Neuronal stem cell (in vitro differentiated cells): Measurements from ENCODE around the gene GPR160.

Experiments
- DNase-seq: peaks from one replicate; pipeline ENCODE4 v3.0.0-alpha.2; 2013; ENCODE audit warnings: low spot score
- H2AFZ ChIP-seq: one replicate; pipeline ENCODE4 v1.6.1; 2013; ENCODE audit warnings: mild to moderate bottlenecking, low read length, inconsistent platforms
- H2AK5ac ChIP-seq: 2 replicates; pipeline ENCODE4 v1.6.1; 2013; ENCODE audit warnings: low read depth, mild to moderate bottlenecking, inconsistent platforms, low read length, moderate library complexity, mixed read lengths
- H2BK120ac ChIP-seq: 2 replicates; pipeline ENCODE4 v1.6.1; 2013; ENCODE audit warnings: low read depth, mild to moderate bottlenecking, inconsistent platforms, low read length, moderate library complexity, mixed read lengths
- H2BK12ac ChIP-seq: one replicate; pipeline ENCODE4 v1.6.1; 2013; ENCODE audit warnings: low read length, inconsistent platforms
- H2BK15ac ChIP-seq: 2 replicates; pipeline ENCODE4 v1.6.1; 2013; ENCODE audit warnings: mild to moderate bottlenecking, low read length, inconsistent platforms, mixed read lengths
- H2BK5ac ChIP-seq: one replicate; pipeline ENCODE4 v1.6.1; 2013; ENCODE audit warnings: inconsistent platforms, mild to moderate bottlenecking, low read length, moderate library complexity
- H3K14ac ChIP-seq: one replicate; pipeline ENCODE4 v1.6.1; 2013; ENCODE audit warnings: low read length, inconsistent platforms
- H3K18ac ChIP-seq: 2 replicates; pipeline ENCODE4 v1.6.1; 2013; ENCODE audit warnings: low read length, inconsistent platforms
- H3K23ac ChIP-seq: 2 replicates; pipeline ENCODE4 v1.6.1; 2013; ENCODE audit warnings: low read depth, mild to moderate bottlenecking, mixed read lengths, low read length, inconsistent platforms; ENCODE audit not compliant: poor library complexity
- H3K27ac ChIP-seq: replicated peaks from 3 replicates; pipeline ENCODE4 v1.5.1; 2013; ENCODE audit warnings: low read length, inconsistent platforms
- H3K27me3 ChIP-seq, 3 experiments: 2 replicates each; pipeline ENCODE4 v1.6.1; 2013; ENCODE audit warnings: low read length in 3 of 3, mild to moderate bottlenecking in 2 of 3, inconsistent platforms in 1 of 3, low read depth in 1 of 3, mixed read lengths in 1 of 3, moderate library complexity in 1 of 3; ENCODE audit not compliant: control insufficient read depth in 3 of 3, insufficient read depth in 3 of 3
- H3K36me3 ChIP-seq, 2 donors: replicated peaks in 1 of 2; 2 replicates each; pipeline ENCODE4 v1.6.1; 2013; ENCODE audit warnings: low read length in 2 of 2; ENCODE audit not compliant: control insufficient read depth in 2 of 2, insufficient read depth in 2 of 2
- H3K4ac ChIP-seq: 2 replicates; pipeline ENCODE4 v1.6.1; 2013; ENCODE audit warnings: inconsistent platforms, mild to moderate bottlenecking, low read length, moderate library complexity
- H3K4me1 ChIP-seq, 2 donors: 1 replicate in 1 of 2; 2 replicates in 1 of 2; pipeline ENCODE4 v1.6.1; 2013; ENCODE audit warnings: low read length in 2 of 2, low read depth in 1 of 2; ENCODE audit not compliant: control insufficient read depth in 2 of 2, insufficient read depth in 1 of 2
- H3K4me2 ChIP-seq: one replicate; pipeline ENCODE4 v1.6.1; 2013; ENCODE audit warnings: mild to moderate bottlenecking, low read length, inconsistent platforms; ENCODE audit not compliant: insufficient read depth, poor library complexity, severe bottlenecking
- H3K4me3 ChIP-seq, 2 donors: 2 replicates each; pipeline ENCODE4 v1.5.1; 2013; ENCODE audit warnings: low read length in 2 of 2, mild to moderate bottlenecking in 2 of 2, inconsistent platforms in 1 of 2, moderate library complexity in 1 of 2
- H3K79me1 ChIP-seq: one replicate; pipeline ENCODE4 v1.6.1; 2013; ENCODE audit warnings: low read depth, mild to moderate bottlenecking, inconsistent platforms, low read length, moderate library complexity
- H3K9ac ChIP-seq: one replicate; pipeline ENCODE4 v1.6.1; 2013; ENCODE audit warnings: mild to moderate bottlenecking, low read depth, low read length, inconsistent platforms; ENCODE audit not compliant: poor library complexity
- H3K9me3 ChIP-seq, 2 donors: replicated peaks in 1 of 2; 2 replicates each; pipeline versions ENCODE3 to v1.6.1; 2013; ENCODE audit warnings: low read length in 2 of 2, mild to moderate bottlenecking in 2 of 2, inconsistent platforms in 1 of 2, low read depth in 1 of 2, mixed read lengths in 1 of 2, moderate library complexity in 1 of 2; ENCODE audit not compliant: control insufficient read depth in 2 of 2, insufficient read depth in 1 of 2
- H4K8ac ChIP-seq: one replicate; pipeline ENCODE4 v1.6.1; 2013; ENCODE audit warnings: low read depth, mild to moderate bottlenecking, inconsistent platforms, low read length, moderate library complexity
- H4K91ac ChIP-seq: one replicate; pipeline ENCODE4 v1.6.1; 2013; ENCODE audit warnings: low read length, low read depth, mild to moderate bottlenecking, inconsistent platforms; ENCODE audit not compliant: poor library complexity
- WGBS, 2 donors: extraction: QIAGEN DNeasy Blood & Tissue Kit; methylation state at CpG; one replicate each; pipeline ENCODE4 v1.1.7; 2013; ENCODE audit warnings: missing lambda C conversion rate in 2 of 2, mixed read lengths in 1 of 2; ENCODE audit not compliant: insufficient read length in 2 of 2, insufficient replicate concordance in 1 of 2; ENCODE audit errors: extremely low coverage in 2 of 2; 5-methylcytosine and 5-hydroxymethylcytosine counted together

The GPR160 gene

DNA sequence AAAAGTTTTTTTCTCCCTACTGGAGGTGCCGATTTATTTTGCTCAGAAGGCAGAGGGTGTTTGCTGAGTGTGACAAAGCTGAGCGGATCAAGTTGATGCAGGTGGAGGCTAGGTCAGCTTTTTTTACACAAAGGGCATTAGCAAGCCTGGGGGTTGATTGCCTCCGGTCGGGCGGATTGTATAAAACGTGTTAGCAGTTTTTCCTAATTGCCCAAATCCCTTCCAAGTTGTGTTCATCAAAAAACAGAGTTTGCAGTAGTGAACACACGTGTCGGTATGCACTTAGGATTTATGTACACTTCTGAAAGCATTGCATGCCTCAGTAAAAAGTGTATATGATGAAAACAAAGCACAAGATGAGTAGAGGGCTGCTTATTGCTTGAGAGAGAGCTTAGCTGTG lies 2.6 kb downstream of the GPR160 start:
- H4K8ac ChIP-seq, result no peak overlapping the region
- H3K9me3 ChIP-seq, result no peaks in the 10 kb centered on the region
- no peak overlapping the region for H3K4me3 ChIP-seq
- no peak overlapping the region for H3K4ac ChIP-seq
- H2BK15ac ChIP-seq, result no peak overlapping the region
- no peak overlapping the region for H2AFZ ChIP-seq
- peaks cover 0 to 6% of the 10 kb centered on the region in 2 donors for H3K4me1 ChIP-seq
- H3K27me3 ChIP-seq, result peaks cover 0 to 59% (median 19%) of the 10 kb centered on the region in 3 experiments
- H4K91ac ChIP-seq, result no peak overlapping the region
- H3K79me1 ChIP-seq, result no peaks in the 10 kb centered on the region
- H3K4me2 ChIP-seq, result no peak overlapping the region
- no peak overlapping the region for H2AK5ac ChIP-seq
- H3K18ac ChIP-seq, result no peak overlapping the region
- H3K14ac ChIP-seq, result no peak overlapping the region
- no peaks in the 10 kb centered on the region for H3K36me3 ChIP-seq
- no peak overlapping the region for H3K9ac ChIP-seq
- WGBS, 2 donors, result no CpG with 5 or more reads among the region's 8 CpGs
- no peak overlapping the region for H2BK120ac ChIP-seq
- no peak overlapping the region for H2BK12ac ChIP-seq
- H3K23ac ChIP-seq, result no peak overlapping the region
- no peak overlapping the region for H2BK5ac ChIP-seq
- no peak for DNase-seq
- no peak overlapping the region for H3K27ac ChIP-seq

DNA sequence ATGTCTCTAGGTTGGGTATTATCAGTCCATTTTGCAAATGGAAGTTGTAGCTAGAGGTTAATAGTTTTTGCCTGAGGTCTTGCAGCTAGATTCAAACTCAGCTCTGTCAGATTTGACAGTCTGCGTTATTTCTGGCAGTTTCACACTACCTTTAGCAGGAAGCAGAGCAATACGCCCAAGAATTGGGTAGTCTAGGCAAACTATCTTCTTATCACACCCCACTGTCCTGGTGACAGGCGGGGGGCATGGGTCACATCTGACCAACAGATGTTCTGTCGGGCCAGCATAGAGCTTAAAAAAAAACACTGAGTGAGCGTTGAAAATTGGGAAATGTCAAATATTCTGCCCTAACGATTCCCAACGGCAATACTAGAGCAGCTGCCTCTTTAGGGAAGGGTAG lies 5.7 kb downstream of the GPR160 start:
- Histone ChIP-seq H3K9me3 (no peaks in the 10 kb centered on the region), H3K27me3 (peaks cover 0 to 55% (median 11%) of the 10 kb centered on the region in 3 experiments), H3K14ac (no peak overlapping the region), H3K79me1 (no peaks in the 10 kb centered on the region), H3K23ac (no peak overlapping the region), H2BK15ac (no peak overlapping the region), H4K8ac (no peak overlapping the region), H2BK5ac (no peak overlapping the region), H4K91ac (no peak overlapping the region), H2BK12ac (no peak overlapping the region), H2AK5ac (no peak overlapping the region), H3K4ac (no peak overlapping the region), H3K4me2 (no peak overlapping the region), H3K27ac (no peak overlapping the region), H3K9ac (no peak overlapping the region), H2AFZ (no peak overlapping the region), H3K18ac (no peak overlapping the region), H3K36me3 (no peaks in the 10 kb centered on the region), H3K4me3 (no peak overlapping the region), H2BK120ac (no peak overlapping the region), H3K4me1 (peaks cover 0 to 6% of the 10 kb centered on the region in 2 donors)
- no CpG with 5 or more reads among the region's 7 CpGs for WGBS, 2 donors
- no peak for DNase-seq

DNA sequence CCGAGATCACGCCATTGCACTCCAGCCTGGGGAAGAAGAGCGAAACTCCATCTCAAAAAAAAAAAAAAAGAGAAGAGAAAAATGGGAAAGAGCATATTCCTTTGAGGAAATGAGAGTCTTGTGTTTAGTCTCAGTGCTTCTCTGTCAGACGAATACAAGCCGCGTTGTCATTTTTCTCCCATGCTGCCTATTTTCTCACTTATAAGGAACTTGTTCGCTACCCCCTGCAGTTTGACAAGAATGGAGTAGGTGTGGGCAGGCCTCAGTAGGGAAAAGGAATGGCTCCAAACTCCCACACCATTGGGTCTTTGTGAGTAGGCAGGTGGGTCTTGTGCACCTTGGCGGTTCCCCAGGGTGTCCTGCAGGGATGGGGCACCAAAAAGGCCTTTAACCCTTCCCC lies 6.5 kb downstream of the GPR160 start:
- Histone ChIP-seq H2AK5ac (no peak overlapping the region), H3K4me3 (no peak overlapping the region), H2BK120ac (no peak overlapping the region), H3K23ac (no peak overlapping the region), H3K4me2 (no peak overlapping the region), H2BK5ac (no peak overlapping the region), H2BK12ac (no peak overlapping the region), H2BK15ac (no peak overlapping the region), H3K79me1 (no peaks in the 10 kb centered on the region), H3K27me3 (peaks cover 0 to 47% (median 4%) of the 10 kb centered on the region in 3 experiments), H2AFZ (no peak overlapping the region), H4K91ac (no peak overlapping the region), H3K4ac (no peak overlapping the region), H4K8ac (no peak overlapping the region), H3K9ac (no peak overlapping the region), H3K36me3 (no peaks in the 10 kb centered on the region), H3K27ac (no peak overlapping the region), H3K9me3 (no peaks in the 10 kb centered on the region), H3K4me1 (peaks cover 0 to 3% of the 10 kb centered on the region in 2 donors), H3K18ac (no peak overlapping the region), H3K14ac (no peak overlapping the region)
- no peak for DNase-seq
- no CpG with 5 or more reads among the region's 8 CpGs for WGBS, 2 donors

DNA sequence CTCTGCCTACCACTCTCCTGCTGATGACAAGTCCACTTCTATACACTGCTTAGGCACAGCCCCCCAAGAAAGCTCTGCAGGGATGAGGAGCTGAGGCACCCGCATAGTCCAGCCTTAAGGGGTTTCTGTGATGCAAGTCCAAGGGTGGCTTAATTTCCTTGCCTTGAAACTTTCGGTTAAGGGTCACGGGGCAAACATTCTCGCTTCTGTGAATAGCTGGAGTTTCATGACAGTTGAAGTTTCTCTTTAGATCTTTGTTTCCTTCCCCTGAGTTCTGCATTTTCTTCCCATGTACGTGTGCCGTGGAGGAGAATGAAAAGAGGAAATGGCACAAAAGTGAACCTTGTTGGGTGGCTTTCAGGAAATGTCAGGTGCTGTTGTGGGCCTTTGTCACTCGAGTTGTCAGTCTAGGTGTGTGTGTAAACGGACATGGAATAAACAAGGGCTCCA lies 7.0 kb downstream of the GPR160 start:
- no CpG with 5 or more reads among the region's 8 CpGs for WGBS, 2 donors
- Histone ChIP-seq H3K9ac (no peak overlapping the region), H3K9me3 (no peaks in the 10 kb centered on the region), H2BK120ac (no peak overlapping the region), H2AK5ac (no peak overlapping the region), H2BK15ac (no peak overlapping the region), H3K4me2 (no peak overlapping the region), H3K4ac (no peak overlapping the region), H2BK5ac (no peak overlapping the region), H3K4me3 (no peak overlapping the region), H3K4me1 (peaks cover 0 to 3% of the 10 kb centered on the region in 2 donors), H3K18ac (no peak overlapping the region), H3K23ac (no peak overlapping the region), H4K91ac (no peak overlapping the region), H3K36me3 (no peaks in the 10 kb centered on the region), H2BK12ac (no peak overlapping the region), H3K27ac (no peak overlapping the region), H3K14ac (no peak overlapping the region), H2AFZ (no peak overlapping the region), H4K8ac (no peak overlapping the region), H3K79me1 (no peaks in the 10 kb centered on the region), H3K27me3 (peaks cover 0 to 42% (median 3%) of the 10 kb centered on the region in 3 experiments)
- no peak for DNase-seq
